ENCODE measurements around the gene SSX2IP.

DNA sequence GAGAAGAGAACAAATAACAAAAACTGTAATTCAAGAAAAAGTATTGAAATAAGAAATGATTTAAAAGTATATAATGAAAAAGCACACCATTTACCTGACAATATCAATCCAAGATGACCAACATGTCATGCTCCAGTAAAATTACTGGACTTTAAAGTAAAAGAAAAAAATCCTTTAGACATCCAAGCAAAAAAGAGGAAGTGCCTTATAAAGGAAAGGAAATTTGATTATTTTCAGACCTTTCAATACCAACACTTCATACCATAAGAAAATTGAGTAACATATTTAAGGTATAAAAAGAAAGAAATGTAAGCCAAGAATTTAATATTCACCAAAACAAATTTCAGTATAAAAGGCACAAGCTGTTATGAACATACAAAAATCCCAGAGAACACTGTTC lies 46.2 kb upstream of the SSX2IP start:
- TF ChIP-seq POLR2A (IDR thresholded peaks at IDR 0.05) = no peak
- TF ChIP-seq, protein P1, sequence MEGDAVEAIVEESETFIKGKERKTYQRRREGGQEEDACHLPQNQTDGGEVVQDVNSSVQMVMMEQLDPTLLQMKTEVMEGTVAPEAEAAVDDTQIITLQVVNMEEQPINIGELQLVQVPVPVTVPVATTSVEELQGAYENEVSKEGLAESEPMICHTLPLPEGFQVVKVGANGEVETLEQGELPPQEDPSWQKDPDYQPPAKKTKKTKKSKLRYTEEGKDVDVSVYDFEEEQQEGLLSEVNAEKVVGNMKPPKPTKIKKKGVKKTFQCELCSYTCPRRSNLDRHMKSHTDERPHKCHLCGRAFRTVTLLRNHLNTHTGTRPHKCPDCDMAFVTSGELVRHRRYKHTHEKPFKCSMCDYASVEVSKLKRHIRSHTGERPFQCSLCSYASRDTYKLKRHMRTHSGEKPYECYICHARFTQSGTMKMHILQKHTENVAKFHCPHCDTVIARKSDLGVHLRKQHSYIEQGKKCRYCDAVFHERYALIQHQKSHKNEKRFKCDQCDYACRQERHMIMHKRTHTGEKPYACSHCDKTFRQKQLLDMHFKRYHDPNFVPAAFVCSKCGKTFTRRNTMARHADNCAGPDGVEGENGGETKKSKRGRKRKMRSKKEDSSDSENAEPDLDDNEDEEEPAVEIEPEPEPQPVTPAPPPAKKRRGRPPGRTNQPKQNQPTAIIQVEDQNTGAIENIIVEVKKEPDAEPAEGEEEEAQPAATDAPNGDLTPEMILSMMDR (IDR thresholded peaks at IDR 0.05) = no peak
